GM12874 (cell line): ENCODE measurements around the gene SOX6.

ENCODE experiments used
- CTCF ChIP-seq: IDR thresholded peaks from 2 replicates; pipeline ENCODE4 v1.5.1; 2011; ENCODE audit warnings: low read depth, mild to moderate bottlenecking, control low read depth, low read length, moderate library complexity; ENCODE audit not compliant: insufficient read depth

The SOX6 gene

GRCh38 chr11:16336204-16336603 is 20.1 kb downstream of the SOX6 start:
- TF ChIP-seq CTCF: no peak

GRCh38 chr11:16335236-16335962 is 20.9 kb downstream of the SOX6 start:
- no peak for TF ChIP-seq CTCF

GRCh38 chr11:16326679-16327297 is 29.6 kb downstream of the SOX6 start:
- no peak for TF ChIP-seq CTCF

GRCh38 chr11:16322190-16322589 is 34.2 kb downstream of the SOX6 start:
- TF ChIP-seq CTCF: no peak

- no peak for TF ChIP-seq CTCF
Measured at GRCh38 chr11:16321148-16321547, 35.2 kb downstream of the SOX6 start.

GRCh38 chr11:16318320-16318719 is 38.0 kb downstream of the SOX6 start:
- no peak for TF ChIP-seq CTCF

GRCh38 chr11:16317712-16318111 is 38.6 kb downstream of the SOX6 start:
- no peak for TF ChIP-seq CTCF
